Cardiac muscle cell (in vitro differentiated cells and primary cell): ENCODE measurements around the gene WDR87. TPM values are rescaled to one million over a fixed set of nuclear protein-coding genes. Genes with fewer than 3 reads are reported as not detected.
"Not testable (repeated sequence)": the region's sequence is repeated elsewhere in the genome, so short reads cannot be mapped to it uniquely, and the experiment has no call there.

Source experiments
- DNase-seq, 2 donors: peaks; one replicate each; pipeline versions ENCODE4 v3.0.0 to v3.0.0-alpha.2; 2010 to 2017; ENCODE audit warnings: low read depth in 1 of 2, low spot score in 1 of 2
- H3K27ac ChIP-seq: fragments of 200-600 bp; sonication (generic); 2 replicates; pipeline ENCODE4 v1.5.1; 2016
- H3K27me3 ChIP-seq: fragments of 200-600 bp; sonication (generic); 2 replicates; pipeline ENCODE4 v1.6.0; 2016; ENCODE audit warnings: control low read depth
- H3K36me3 ChIP-seq: fragments of 200-600 bp; sonication (generic); 2 replicates; pipeline ENCODE4 v1.5.1; 2016; ENCODE audit warnings: control low read depth
- H3K4me1 ChIP-seq: fragments of 200-600 bp; sonication (generic); 2 replicates; pipeline ENCODE4 v1.8.1; 2017; ENCODE audit warnings: low read depth, mild to moderate bottlenecking, mixed run types
- H3K4me3 ChIP-seq: fragments of 200-600 bp; sonication (generic); 2 replicates; pipeline ENCODE4 v1.5.1; 2016; ENCODE audit warnings: mild to moderate bottlenecking
- H3K9me3 ChIP-seq: fragments of 200-600 bp; sonication (generic); 2 replicates; pipeline ENCODE4 v1.5.1; 2017; ENCODE audit warnings: low read depth, mild to moderate bottlenecking, control low read depth
- polyA plus RNA-seq: library from polyadenylated mRNA; unstranded; fragments of >200 nt; fragmentation: Nextera tagmentation; extraction: Ambion mirVana; gene quantifications from 2 replicates; pipeline ENCODE4 v1.2.1, GENCODE V29; 2016
- total RNA-seq: library from RNA; depleted of rRNA; stranded (reverse); fragments of >200 nt; gene quantifications from 2 replicates; pipeline ENCODE4 v1.2.3, GENCODE V29; 2016
- TF ChIP-seq, protein P1 (sequence below): IDR thresholded peaks from 2 replicates; pipeline ENCODE4 v1.5.1; 2012; ENCODE audit warnings: low read depth, mild to moderate bottlenecking, low read length

WDR87 gene
- total and polyA plus RNA-seq, 2 experiments from 2014 or later, result not detected

DNA sequence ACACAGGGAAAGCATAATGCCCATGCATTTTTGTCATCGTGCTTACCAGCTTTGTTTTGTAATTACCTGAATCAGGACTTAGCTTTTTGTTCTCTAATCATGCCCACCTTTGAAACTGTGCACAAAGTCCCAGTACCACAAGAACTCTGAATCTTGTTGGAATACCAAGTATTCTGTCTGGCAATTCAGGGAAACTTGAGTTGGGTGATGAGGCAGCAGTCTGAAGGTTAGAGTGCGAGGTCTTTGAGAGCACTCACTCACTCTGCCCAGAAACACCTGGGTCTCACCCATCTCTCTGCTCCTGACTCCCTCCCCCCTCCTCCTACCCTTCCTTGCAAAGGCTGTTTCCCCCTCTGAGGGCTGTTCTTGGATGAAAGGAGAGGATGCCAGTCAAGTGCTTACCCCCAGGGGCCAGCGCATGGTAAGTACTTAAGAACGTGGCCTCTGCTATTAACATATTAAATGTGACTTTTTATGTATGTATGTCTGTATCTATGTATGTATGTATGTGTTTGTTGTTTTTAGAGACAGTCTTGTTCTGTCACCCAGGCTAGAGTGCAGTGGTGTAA, 23.0 kb upstream of the WDR87 start:
- no peaks in the 10 kb centered on the region for H3K36me3 ChIP-seq
- H3K27me3 ChIP-seq, result no peaks in the 10 kb centered on the region
- no peak overlapping the region for H3K27ac ChIP-seq
- no peak for DNase-seq
- peaks cover 29% of the 10 kb centered on the region for H3K4me1 ChIP-seq
- H3K4me3 ChIP-seq, result no peak overlapping the region
- no peaks in the 10 kb centered on the region for H3K9me3 ChIP-seq
- TF ChIP-seq, protein P1, sequence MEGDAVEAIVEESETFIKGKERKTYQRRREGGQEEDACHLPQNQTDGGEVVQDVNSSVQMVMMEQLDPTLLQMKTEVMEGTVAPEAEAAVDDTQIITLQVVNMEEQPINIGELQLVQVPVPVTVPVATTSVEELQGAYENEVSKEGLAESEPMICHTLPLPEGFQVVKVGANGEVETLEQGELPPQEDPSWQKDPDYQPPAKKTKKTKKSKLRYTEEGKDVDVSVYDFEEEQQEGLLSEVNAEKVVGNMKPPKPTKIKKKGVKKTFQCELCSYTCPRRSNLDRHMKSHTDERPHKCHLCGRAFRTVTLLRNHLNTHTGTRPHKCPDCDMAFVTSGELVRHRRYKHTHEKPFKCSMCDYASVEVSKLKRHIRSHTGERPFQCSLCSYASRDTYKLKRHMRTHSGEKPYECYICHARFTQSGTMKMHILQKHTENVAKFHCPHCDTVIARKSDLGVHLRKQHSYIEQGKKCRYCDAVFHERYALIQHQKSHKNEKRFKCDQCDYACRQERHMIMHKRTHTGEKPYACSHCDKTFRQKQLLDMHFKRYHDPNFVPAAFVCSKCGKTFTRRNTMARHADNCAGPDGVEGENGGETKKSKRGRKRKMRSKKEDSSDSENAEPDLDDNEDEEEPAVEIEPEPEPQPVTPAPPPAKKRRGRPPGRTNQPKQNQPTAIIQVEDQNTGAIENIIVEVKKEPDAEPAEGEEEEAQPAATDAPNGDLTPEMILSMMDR, result no peak

DNA sequence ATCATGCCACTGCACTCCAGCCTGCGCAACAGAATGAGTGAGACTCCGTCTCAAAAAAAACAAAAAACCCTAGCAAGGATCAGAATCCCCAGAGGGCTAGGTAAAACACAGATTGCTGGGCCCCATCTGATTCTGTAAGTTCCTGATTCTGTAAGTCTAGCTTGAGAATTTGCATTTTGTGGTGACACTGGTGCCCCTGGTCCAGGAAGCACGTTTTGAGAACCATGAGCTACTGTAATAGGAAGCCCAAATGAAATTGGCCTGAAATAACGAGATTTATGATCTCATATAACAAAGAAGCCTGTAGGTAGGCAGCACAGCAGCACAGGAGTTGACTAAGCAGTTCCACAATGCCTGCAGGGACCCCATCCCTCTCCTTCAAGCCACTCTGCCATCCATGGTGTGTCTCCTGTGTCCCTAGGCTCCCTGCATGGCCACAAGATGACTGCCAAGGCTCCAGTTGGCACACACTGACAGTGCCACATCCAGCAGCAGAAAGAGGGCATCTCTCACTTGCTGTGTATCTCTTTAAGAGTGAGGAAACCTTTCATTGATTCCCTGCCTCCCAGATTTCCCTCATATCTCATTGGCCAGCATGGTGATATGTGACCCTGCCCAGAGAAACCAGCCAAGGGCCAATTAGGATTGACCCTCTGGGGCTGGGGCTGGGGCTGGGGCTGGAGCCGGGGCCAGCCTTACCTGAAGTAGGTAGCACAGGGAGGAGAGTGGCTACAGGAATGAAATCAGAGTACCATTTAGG, 22.3 kb upstream of the WDR87 start:
- Histone ChIP-seq H3K4me1 (peaks cover 24% of the 10 kb centered on the region), H3K36me3 (no peaks in the 10 kb centered on the region), H3K27me3 (no peaks in the 10 kb centered on the region), H3K4me3 (no peak overlapping the region), H3K27ac (no peak overlapping the region), H3K9me3 (no peaks in the 10 kb centered on the region)
- TF ChIP-seq, protein P1, result no peak
- no peak for DNase-seq

DNA sequence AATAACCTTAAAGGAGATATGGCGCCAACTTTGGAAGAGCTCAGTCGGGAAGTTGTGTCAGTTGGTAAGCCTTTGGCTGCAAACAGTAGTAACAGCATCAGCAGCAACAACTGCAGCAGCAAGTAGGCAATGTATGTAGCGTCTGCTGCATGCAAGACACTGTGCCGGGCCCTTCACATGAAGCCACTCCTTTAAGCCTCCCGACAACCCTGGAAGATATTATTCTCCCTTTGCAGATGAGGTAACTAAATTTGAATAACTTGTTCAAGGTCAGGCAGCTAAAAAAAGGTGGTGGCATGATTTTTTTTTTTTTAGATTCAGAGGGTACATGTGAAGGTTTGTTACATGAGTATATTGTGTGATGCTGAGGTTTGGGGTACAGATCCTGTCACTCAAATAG, 20.3 kb upstream of the WDR87 start:
- TF ChIP-seq, protein P1, result no peak
- H3K9me3 ChIP-seq, result no peaks in the 10 kb centered on the region
- H3K36me3 ChIP-seq, result no peaks in the 10 kb centered on the region
- no peaks in the 10 kb centered on the region for H3K27me3 ChIP-seq
- no peak for DNase-seq
- H3K4me1 ChIP-seq, result peaks cover 4% of the 10 kb centered on the region
- no peak overlapping the region for H3K4me3 ChIP-seq
- no peak overlapping the region for H3K27ac ChIP-seq

DNA sequence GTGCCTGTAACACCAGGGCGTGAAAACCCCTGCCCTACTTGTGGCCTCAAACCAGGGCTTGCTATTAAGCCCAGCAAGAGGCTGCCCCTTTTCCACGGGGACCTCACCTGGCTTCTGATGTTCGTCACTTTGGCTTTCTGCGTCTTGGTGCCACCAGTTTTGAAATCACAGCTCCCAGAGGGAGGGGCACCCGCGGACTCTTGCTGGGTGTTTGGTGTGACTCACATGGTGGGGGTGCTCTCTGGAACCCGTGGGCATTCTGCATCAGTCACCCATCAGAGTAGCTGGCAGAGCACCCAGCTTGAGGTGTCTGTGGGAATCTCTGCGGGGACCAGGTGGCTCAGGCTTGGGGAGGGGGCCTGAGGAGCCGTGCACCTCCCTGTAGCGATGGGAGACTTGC, 19.9 kb upstream of the WDR87 start:
- H3K27me3 ChIP-seq, result no peaks in the 10 kb centered on the region
- no peak overlapping the region for H3K4me3 ChIP-seq
- no peaks in the 10 kb centered on the region for H3K36me3 ChIP-seq
- no peaks in the 10 kb centered on the region for H3K4me1 ChIP-seq
- no peaks in the 10 kb centered on the region for H3K9me3 ChIP-seq
- TF ChIP-seq, protein P1, result no peak
- no peak overlapping the region for H3K27ac ChIP-seq
- no peak for DNase-seq

DNA sequence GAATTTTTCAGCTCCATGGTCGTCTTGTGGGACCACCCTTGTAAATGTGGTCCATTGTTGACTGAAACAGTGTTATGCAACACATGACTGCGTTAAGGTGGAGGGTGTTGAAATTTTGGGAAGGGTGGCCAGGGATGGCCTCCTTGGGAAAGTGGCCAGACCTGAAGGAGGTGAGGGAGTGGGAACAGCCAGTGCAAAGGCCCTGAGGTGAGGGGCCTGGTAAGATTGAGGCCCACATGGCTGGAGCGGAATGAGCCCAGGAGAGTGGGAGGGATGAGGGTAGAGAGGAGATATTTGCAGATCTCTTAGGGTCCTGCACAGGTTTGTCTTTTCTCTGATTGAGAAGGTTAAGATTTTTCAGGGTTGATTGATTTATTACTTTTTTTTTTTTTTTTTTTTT, 18.8 kb upstream of the WDR87 start:
- TF ChIP-seq, protein P1, result no peak
- DNase-seq, result no peak
- H3K27me3 ChIP-seq, result no peaks in the 10 kb centered on the region

DNA sequence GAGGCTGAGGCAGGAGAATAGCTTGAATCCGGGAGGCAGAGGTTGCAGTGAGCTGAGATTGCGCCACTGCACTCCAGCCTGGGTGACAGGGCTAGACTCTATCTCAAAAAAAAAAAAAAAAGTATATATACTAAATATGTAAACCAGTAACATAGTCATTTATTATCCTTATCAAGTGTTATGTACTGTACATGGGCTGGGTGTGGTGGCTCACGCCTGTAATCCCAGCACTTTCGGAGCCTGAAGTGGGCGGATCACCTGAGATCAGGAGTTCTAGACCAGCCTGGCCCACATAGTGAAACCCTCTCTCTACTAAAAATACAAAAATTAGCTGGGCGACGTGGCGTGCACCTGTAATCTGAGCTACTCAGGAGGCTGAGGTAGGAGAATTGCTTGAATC, 18.2 kb upstream of the WDR87 start:
- H3K27me3 ChIP-seq, H3K27ac ChIP-seq, H3K4me3 ChIP-seq, DNase-seq, H3K36me3 ChIP-seq, H3K9me3 ChIP-seq, H3K4me1 ChIP-seq: not testable (repeated sequence)

More for the DNA sequence above, 18.8 kb upstream of the WDR87 start:
- H3K36me3 ChIP-seq, result peaks cover 2% of the 10 kb centered on the region
- no peaks in the 10 kb centered on the region for H3K9me3 ChIP-seq
- H3K27ac ChIP-seq, result no peak overlapping the region
- no peaks in the 10 kb centered on the region for H3K4me1 ChIP-seq
- H3K4me3 ChIP-seq, result no peak overlapping the region
